Measurements from ENCODE around the gene S100A13.
"Not testable (repeated sequence)": the region's sequence is repeated elsewhere in the genome, so short reads cannot be mapped to it uniquely, and the experiment has no call there.

The S100A13 gene

DNA sequence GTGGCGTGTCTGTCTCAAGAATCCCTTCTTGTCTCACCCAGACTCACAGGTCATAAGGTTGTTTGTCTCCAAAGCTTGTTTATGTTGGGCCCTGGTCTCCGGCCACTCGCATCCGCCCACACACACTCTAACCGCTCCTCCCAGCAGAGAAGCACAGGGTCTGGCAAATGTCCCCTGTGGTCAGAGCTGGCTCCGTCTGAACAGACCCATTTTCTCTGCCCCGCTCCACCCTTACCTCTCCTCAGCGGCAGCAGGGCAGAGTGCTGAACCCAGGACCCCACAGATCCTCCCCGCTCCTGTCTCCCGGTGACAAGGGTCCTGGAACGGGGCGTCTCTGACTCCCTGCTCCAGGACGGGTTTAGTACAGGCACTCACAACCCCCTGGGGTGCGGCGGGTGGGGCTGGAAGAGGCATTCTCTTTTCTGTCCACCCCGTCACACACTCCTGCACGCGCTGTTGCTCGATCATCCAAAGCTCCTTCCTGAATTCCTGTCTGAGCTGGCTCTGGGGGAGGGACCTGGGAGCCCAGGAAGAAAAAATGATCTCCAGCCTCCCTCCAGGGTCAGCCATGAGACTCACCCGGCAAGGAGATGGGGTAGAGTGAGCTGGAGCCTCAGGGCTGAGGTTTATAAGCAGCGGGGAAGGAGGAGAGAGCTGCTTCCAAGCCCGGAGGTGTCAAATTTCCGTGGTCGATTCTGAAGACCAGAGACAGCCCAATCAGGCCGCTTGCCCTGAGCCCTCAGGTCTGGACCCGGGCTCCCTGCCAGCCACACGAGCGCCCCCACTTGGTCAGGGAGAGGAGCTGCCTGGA lies at the start of gene S100A13:
S100A13 (minus strand) TSS at position 602 of the 811 bp plus-strand sequence. CDS start 1,033 bp downstream, outside the sequence.
- FAIRE-seq (no peak), DNase-seq (ENCODE audit: insufficient read length, low spot score) (no peak)

GRCh38 chr1:153673511-153673910 lies 46.2 kb upstream of the S100A13 start:
- DNase-seq (ENCODE audit: insufficient read length, low spot score) (no peak), FAIRE-seq (no peak)

GRCh38 chr1:153671628-153672353 lies 44.5 kb upstream of the S100A13 start:
- FAIRE-seq: not testable (repeated sequence)

DNA sequence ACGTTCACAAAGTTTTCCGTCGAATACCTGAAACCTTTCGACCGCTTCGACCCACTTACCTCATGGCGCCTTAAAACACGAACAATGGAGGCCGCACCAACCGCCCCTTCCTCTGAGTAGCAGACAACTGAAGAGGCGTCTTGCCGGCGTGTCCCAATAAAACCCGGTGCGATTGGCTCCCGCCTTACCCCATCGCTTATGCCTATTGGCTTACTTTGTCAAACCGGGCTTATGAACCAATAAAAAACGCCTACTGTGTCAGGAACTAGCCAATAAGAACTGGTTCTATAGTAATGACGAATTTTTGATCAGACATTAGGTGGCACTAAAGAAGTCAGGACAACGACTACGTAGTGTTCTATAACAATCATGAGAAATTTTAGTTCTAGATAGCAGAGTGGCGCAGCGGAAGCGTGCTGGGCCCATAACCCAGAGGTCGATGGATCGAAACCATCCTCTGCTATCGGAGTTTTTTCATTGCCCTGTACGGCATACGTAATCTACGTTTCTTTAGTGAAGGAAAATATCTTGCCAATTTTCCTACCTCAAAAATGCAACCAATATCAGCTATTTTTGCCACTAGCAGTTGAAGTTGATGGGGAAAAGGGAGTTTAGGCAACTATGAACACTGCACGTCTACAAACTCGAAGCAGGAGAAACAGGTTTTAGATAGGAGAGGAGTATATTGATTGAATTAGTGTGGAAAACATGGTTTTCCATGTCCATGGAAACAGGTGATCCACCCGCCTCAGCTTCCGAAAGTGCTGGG lies 43.7 kb upstream of the S100A13 start, which contains the start of gene ILF2:
ILF2 (minus strand) TSS at position 135 of the 769 bp plus-strand sequence; CDS start at position 64, 71 bp downstream.
- DNase-seq (ENCODE audit: insufficient read length, low spot score) (peak; percentile 89), FAIRE-seq (peak; percentile 99)

More at GRCh38 chr1:153671628-153672353, 44.5 kb upstream of the S100A13 start:
- DNase-seq (ENCODE audit: insufficient read length, low spot score): not testable (repeated sequence)

- DNase-seq (ENCODE audit: insufficient read length, low spot score) (no peak), FAIRE-seq (no peak)
Measured at GRCh38 chr1:153670257-153670858, 43.1 kb upstream of the S100A13 start.

DNA sequence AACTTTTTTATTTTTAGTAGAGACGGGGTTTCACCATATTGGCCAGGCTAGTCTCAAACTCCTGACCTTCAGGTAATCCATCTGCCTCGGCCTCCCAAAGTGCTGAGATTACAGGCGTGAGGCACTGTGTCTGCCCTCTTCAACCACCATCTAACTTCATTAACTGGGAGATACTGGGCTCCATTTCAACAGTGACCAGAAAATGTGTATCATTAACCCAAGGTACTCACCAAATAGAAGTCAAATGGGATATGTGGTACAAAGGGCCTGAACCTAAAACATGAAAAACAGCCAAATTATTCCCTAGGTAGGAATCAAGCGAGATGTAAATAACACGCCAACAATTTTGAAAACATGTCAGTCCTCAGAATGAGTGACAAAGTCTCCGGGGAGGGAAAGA lies 42.3 kb upstream of the S100A13 start:
- no peak for DNase-seq (ENCODE audit: insufficient read length, low spot score)
- no peak for FAIRE-seq

- not testable (repeated sequence) for DNase-seq (ENCODE audit: insufficient read length, low spot score); FAIRE-seq
Measured at GRCh38 chr1:153668672-153669071, 41.4 kb upstream of the S100A13 start.

DNA sequence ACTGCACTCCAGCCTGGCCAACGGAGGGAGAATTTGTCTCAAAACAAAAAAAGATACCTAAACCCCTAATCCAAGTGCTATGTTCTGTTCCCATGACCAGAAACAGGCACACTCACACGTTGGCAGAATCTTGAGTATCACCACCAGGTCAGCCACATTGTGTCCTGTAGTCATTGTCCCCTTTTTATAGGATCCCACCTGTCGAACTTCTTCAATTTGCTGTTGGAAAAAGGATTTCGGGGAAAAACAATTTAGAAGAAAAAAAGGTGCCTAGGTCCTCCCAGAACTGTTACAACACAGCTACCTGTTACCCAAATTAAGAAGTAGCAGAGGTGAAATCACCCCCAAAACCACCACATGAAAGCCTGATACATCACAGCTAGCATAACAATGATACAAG lies 40.1 kb upstream of the S100A13 start:
- no peak for DNase-seq (ENCODE audit: insufficient read length, low spot score)
- no peak for FAIRE-seq

- DNase-seq (ENCODE audit: insufficient read length, low spot score) (no peak), FAIRE-seq (no peak)
Measured at GRCh38 chr1:153663211-153663610, 35.9 kb upstream of the S100A13 start.

- no peak for DNase-seq (ENCODE audit: insufficient read length, low spot score)
- no peak for FAIRE-seq
Measured at GRCh38 chr1:153662269-153662668, 35.0 kb upstream of the S100A13 start.

DNA sequence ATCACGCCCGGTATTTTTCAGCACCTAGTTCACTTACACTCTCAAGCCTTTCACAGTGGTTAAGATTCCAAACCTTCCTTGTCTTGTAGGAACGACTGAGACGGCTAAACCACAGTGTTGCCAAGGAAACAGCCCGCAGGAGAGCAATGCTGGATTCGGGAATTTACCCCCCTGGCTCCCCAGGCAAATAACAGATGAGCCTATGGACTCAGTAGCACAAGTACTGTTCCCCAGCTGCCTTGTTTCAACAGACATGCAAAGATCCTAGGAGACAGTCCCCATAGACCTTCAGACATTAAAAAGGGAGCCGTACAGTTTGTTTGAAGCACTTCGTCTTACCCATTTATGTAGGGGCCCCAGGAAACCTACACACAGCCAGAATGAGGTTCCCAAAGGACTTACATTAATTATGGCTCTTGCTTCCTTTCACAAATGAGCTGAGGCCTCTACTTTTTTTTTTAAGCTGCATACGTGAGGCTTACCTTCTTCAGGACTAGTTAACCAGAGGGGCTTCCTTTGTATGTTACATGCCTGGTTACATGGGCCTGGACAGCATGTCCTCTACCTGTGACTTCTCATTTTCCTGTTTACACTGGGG lies 33.9 kb upstream of the S100A13 start:
- FAIRE-seq: no peak

GRCh38 chr1:153659656-153660055 lies 32.4 kb upstream of the S100A13 start:
- DNase-seq (ENCODE audit: insufficient read length, low spot score): no peak
- no peak for FAIRE-seq

More for the DNA sequence above, 33.9 kb upstream of the S100A13 start:
- no peak for DNase-seq (ENCODE audit: insufficient read length, low spot score)

DNA sequence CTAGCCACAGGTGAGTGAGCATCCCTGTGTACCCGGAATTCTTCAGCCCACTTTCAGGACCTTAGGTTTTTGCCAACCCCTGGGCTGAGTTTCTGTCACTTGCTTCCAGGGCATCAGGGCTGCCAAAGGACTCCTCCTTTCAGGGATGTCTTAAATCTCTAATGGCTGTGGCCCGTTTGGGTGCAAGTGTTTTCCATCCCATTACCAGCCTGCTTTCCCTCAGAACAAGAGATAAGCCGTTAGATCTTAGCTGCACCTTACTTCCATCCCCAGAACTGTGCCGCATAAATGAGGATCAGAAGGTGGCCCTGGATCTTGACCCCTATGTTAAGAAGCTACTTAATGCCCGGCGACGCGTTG lies 31.9 kb upstream of the S100A13 start:
- DNase-seq (ENCODE audit: insufficient read length, low spot score): no peak

DNA sequence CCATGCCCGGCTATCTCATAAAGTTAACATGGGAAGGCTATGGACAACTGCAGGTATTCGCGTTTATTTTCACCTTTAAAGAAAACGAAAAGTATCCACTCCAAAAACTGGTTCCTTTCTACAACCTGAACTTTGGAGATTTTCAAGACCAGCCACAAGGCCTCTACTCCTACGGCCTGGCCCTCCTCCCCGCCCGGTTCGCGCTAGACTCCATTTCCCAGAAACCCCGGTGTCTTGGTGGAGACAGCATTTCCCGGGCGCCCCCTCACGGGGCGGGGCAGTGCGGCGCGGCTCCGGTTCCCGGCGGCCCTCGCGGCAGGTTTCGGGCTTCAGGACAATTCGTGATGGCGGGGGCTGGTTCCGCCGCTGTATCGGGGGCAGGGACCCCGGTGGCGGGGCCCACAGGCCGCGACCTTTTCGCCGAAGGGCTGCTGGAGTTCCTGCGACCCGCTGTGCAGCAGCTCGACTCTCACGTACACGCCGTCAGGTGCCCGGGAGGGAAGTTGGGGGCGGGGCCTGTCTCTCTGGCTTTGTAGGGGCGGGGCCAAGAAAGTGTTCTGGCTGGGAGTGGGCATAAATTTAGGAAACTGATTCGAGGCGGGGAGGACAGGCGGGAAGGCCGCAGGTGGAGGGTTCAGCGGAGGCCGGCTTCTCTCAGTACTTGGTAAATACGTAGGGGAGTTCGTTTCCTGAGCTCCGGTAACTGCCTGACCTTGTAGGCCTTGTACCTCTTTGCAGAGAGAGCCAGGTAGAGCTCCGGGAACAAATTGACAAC lies 31.3 kb upstream of the S100A13 start, which contains the start of gene SNAPIN:
SNAPIN (plus strand) TSS at position 304 of the 775 bp plus-strand sequence; CDS start at position 345, 41 bp downstream.
- peak; percentile 82 for DNase-seq (ENCODE audit: insufficient read length, low spot score)
- FAIRE-seq: peak; percentile 82

More for the DNA sequence above, 31.9 kb upstream of the S100A13 start:
- no peak for FAIRE-seq

- FAIRE-seq (no peak), DNase-seq (ENCODE audit: insufficient read length, low spot score) (no peak)
Measured at GRCh38 chr1:153655333-153655732, 28.0 kb upstream of the S100A13 start.

DNA sequence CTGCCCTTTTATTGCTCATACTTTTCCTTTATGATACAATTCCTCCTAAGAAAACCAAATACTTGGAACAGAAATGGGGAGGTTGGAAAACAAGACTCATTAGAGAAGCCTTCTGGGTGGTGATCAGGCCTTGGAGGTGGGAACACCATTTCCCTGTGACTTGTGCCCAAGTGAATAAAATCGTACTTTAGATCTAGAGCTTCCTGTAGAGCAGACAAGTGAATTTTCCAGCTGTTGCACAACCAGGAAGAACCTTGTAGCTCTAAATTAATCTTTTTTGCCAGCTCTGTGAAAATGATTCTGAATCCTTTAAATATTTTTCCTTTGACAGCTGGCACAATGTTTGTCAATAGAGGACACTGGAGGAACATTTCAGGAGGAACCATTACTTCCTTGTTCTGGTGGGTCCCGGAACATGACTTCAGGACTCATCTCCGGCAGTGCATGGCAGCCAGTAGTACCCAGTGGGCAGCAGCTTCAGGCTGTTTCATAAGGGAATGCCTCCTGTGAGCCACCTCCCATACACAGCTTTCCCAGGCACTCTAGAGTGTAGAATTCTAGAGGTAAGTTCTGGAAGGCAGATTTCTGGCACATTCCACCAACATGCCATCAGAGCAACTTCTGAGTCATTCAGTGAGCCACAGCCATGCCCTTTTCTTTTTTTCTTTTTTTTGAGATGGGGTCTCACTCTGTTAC lies 25.6 kb upstream of the S100A13 start:
- DNase-seq (ENCODE audit: insufficient read length, low spot score) (no peak), FAIRE-seq (no peak)

- DNase-seq (ENCODE audit: insufficient read length, low spot score) (no peak), FAIRE-seq (no peak)
Measured at GRCh38 chr1:153651771-153652170, 24.5 kb upstream of the S100A13 start.

DNA sequence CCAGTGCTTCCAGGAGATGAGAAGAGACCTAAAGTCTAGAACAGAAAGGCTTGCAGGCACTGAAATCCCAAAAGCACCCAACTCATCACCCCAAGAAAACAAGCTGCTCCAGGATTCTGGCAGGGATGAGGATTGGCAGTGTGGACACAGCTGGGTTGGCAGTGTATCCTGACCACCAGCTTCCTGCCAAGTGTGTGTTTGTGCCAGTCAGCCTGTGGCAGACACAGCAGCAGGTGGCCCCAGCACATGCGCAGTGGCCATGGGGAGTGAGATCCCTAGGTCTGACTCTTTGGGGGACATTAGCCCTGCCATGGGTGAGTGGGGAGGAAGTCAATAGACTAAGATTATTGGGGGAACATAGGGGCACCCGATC lies 22.5 kb upstream of the S100A13 start:
- no peak for FAIRE-seq
- no peak for DNase-seq (ENCODE audit: insufficient read length, low spot score)

Data from GM19239 (cell line).